Camera-type eye (tissue), 1 donor: ENCODE data around the gene ANKFN1. TPM values are rescaled to one million over a fixed set of nuclear protein-coding genes. Genes with fewer than 3 reads are reported as not detected.

Experiments used
- total RNA-seq: library from RNA; depleted of rRNA; stranded (reverse); fragments of >200 nt; gene quantifications from one replicate; pipeline ENCODE4 v1.2.3, GENCODE V29; 2014

The ANKFN1 gene
- total RNA-seq: 3.5 TPM

DNA sequence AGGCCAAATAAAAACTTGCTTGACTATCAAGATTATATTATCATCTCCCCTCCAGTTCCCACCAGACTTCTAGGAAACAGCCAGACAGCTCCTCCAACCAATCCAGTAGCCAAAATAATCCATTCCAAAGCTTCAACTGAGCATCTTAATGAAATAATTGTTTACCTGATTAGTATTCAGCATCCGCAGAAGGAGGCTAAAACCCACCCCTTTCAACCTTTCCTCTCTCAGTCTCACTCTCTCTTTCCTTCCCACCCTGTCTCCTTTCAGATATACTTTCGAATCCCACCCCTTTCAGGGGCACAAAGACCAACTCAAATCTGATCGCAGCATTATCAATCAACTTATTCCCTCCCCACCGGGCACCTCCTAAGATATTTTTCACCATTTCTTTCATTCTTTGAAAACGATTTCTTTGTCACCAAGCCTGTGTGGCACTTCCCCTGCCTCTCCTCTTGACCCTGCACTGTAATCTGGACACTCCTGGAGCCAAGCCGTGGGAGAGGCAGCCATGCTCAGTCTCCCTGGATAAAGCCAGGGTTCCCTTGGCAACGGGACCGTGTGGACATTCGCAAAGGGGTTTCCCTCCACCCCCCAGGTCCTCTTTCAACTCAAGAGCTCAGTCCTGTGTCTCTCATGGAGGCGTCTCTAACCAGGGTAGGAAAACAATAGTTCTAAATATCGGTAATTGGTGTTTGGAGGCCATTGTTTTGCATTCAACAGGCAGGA lies at the start of gene ANKFN1:
TSS of gene ANKFN1 (plus strand) at position 602 of the 729 bp plus-strand sequence. CDS start 59,193 bp downstream, outside the sequence.

